ENCODE results near the gene SLC5A2.
"Not testable (repeated sequence)": the region's sequence is repeated elsewhere in the genome, so short reads cannot be mapped to it uniquely, and the experiment has no call there.

Gene SLC5A2

GRCh38 chr16:31476303-31477219 is 6.4 kb upstream of the SLC5A2 start:
- peak; percentile 59 to 85 (median 74) for DNase-seq

DNA sequence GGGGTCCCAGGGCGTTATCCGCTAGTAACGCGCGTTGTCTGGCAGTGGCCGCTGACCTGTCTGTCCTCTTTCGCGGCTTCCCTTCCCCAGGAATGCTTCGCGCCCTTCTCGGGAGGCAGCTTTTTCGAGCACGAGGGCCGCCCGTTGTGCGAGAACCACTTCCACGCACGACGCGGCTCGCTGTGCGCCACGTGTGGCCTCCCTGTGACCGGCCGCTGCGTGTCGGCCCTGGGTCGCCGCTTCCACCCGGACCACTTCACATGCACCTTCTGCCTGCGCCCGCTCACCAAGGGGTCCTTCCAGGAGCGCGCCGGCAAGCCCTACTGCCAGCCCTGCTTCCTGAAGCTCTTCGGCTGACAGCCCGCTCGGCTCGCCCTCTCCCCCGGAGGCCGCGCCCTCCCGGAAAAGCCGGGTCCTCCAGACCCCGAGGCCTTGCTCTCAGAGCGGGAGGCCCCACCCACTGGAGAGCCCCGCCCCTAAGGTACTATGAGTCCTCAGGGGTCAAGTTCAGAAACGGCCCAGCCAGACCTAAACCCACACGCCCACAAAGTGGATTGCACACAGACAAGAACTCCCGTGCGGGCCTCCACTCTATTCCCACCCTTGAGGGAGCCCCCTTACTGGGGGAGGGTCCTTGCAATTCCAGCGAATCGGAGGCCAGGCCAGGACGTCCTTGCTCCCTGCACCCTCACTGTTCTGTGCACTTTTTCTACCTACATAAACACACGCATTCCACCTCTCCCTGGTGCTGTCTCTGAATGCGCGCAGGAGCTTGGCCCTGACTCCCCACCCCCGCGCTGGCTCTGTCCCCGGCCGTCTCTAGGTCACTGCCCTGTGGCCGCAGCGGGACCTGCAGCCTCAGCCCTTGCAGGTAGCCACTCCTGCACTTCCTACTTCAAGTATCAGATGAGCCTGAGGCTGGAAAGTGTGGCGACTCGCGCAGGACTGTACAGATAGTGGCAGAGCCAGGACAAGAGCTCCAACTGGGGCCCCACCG is 5.4 kb upstream of the SLC5A2 start:
- DNase-seq = peak in 1 of 4 experiments; percentile 22

- no peak for DNase-seq
These were observed 4.0 kb upstream of the SLC5A2 start for GRCh38 chr16:31478956-31479355.

DNA sequence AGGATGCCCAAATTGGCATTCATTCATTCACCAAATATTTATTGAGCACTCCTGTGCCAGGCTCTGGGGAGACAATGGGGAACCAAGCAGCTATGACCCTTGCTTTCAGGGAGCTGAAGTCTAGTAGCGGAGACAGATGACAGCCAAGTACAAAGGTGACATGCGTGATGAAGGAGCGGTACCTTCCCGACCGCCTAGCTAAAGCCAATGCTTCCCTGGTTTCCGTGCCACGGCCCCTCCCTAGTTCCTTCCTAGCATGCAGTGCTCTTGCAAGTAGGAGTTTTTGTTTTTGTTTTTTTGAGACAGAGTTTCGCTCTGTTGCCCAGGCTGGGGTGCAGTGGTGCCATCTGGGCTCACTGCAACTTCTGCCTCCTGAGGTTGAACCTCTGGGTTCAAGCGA is 3.2 kb upstream of the SLC5A2 start:
- DNase-seq = no peak

DNA sequence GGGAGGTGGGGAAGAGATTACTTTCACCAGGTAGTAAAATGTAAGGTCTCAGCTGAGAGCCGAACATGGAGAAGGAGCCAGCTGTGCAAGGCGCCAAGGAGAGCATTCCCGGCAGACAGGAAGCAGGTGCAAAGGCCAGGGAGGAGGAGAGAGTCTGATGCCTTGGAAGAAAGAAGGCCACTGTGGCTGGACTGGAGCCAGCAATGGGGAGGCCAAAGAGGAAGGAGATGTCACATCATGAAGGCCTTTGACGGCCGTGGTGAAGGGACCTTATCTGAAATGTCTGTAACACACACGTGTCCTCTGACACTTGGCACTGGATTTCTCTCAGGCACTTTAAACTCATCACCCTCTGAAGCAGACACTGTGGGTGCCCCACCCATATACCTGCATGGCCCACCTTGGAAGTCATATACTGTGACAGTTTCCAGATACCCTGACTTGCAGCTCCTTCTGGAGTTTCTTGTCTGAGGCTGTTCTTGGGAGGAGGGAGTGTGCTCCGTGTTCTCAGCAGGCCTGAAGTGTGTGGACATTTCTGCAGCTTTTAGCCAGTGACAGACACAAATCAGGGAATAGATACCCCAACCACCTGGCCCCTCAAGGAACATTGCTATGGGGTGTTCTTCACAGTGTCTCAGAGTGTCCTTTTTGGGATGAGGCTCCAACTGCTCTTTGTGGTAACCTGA is 1.9 kb upstream of the SLC5A2 start:
- DNase-seq = peak; percentile 31 to 57 (median 52)

DNA sequence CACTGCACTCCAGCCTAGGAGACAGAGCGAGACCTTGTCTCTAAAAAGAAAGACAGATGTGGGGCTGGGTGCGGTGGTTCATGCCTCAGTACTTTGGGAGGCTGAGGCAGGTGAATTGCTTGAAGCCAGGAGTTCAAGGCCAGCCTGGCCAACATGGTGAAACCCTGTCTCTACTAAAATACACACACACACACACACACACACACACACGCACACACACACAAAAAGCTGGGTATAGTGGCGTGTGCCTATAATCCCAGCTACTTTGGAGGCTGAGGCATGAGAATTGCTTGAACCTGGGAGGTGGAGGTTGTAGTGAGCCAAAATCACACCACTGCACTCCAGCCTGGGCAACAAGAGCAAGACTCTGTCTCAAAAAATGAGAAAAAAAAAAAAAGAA is 1.1 kb downstream of the SLC5A2 start:
- DNase-seq = not testable (repeated sequence)

GRCh38 chr16:31484491-31485171 is 1.7 kb downstream of the SLC5A2 start:
- DNase-seq = peak in 1 of 4 experiments; percentile 29

DNA sequence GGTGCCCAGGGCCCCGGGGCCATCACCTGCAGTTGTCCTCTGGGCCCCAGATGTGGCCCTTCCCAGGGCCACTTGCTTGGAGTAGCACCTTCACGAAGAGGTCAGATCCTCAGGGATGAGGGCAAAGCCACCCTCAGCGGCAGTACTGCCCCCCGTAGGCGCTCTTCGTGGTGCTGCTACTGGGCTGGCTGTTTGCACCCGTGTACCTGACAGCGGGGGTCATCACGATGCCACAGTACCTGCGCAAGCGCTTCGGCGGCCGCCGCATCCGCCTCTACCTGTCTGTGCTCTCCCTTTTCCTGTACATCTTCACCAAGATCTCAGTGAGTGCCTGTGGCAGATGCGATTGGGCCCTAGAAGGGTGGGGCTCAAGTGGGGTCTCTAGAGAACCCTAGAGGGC is 2.6 kb downstream of the SLC5A2 start:
- DNase-seq = no peak

DNA sequence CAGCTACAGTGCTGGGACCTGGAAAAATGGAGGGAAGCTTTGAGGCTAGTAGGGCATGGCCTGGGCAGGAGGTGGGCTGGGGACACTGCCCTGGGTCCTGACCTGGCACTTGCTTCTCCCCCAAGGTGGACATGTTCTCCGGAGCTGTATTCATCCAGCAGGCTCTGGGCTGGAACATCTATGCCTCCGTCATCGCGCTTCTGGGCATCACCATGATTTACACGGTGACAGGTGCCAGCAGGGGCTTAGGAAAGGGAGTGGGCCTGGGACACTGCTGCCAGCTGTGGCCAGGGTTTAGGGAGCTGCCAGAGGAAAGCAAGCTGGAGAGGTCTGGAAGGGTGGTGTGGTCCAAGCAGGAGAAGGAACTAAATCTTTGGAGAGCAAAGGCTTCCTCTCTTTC is 3.1 kb downstream of the SLC5A2 start:
- no peak for DNase-seq

DNA sequence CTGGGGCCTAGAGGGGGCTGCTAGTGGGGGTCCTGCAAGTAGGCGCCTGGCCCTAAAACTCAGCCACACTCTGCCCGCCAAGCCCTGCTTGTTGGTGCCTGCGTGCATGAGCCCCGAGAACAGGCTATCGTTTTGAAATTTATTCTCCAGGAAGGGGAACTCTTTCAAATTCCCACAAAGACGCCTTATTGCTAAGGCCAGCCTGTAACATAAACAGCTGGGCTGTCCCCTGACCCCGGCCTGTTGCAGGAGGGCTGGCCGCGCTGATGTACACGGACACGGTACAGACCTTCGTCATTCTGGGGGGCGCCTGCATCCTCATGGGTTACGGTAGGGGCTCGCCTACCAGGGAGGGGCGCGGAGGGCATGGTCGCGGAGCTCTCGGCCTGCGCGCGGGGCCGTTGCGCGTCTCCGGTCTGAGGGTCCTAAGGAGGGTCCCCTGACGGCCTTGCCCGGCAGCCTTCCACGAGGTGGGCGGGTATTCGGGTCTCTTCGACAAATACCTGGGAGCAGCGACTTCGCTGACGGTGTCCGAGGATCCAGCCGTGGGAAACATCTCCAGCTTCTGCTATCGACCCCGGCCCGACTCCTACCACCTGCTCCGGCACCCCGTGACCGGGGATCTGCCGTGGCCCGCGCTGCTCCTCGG is 4.3 kb downstream of the SLC5A2 start:
- peak; percentile 17 to 57 (median 50) for DNase-seq

- DNase-seq = peak; percentile 28 to 60 (median 40)
These were observed 5.0 kb downstream of the SLC5A2 start for GRCh38 chr16:31487720-31488467.

DNA sequence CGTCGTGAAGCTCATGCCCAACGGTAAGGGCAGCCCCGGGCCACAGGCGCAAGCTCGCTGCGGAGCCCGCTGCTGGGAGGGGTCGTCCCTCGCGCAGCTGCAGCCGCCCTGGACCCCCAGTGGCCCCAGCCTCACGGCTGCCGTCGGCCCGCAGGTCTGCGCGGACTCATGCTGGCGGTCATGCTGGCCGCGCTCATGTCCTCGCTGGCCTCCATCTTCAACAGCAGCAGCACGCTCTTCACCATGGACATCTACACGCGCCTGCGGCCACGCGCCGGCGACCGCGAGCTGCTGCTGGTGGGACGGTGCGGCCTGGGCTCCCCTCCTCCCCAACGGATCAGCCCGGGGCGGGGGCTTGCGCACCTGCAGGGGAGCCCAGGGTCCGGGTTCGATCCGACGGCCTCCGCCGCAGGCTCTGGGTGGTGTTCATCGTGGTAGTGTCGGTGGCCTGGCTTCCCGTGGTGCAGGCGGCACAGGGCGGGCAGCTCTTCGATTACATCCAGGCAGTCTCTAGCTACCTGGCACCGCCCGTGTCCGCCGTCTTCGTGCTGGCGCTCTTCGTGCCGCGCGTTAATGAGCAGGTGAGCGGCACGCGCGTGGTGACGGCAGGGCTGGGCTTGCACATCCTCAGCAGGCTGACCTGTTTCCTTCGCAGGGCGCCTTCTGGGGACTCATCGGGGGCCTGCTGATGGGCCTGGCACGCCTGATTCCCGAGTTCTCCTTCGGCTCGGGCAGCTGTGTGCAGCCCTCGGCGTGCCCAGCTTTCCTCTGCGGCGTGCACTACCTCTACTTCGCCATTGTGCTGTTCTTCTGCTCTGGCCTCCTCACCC is 5.8 kb downstream of the SLC5A2 start:
- no peak for DNase-seq

GRCh38 chr16:31489298-31489564 is 6.3 kb downstream of the SLC5A2 start:
- DNase-seq = no peak

- no peak for DNase-seq
These were observed 7.0 kb downstream of the SLC5A2 start for GRCh38 chr16:31489616-31490584.

DNA sequence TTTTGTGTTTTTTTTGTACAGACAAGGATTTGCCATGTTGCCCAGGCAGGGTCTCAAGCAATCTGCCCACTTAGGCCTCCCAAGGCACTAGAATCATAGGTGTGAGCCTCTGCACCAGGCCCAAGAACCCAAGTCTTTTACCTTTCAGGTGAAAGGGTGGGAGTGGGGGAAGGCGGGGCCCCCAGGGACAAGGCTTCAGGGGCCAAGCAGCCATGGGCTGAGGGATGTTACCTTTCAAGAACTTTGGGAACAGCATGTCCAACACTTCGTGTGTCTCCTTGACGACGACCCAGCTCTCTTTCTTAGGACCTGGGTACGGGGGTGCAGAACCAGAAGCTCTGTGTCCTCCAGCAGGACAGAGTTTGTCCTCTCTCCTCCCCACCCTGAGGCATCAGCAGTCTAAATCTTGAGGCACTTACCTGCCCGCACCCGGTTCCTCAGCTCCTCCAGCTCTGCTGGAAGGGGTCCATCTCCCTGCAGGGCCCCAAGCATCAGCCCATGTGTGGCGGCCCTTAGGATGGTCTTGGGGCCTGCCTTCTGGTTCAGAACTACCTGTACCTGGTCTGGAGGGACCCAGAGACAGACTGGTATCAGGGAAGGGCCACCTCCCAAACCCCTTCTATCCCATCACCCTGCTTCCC is 9.0 kb downstream of the SLC5A2 start:
- DNase-seq = no peak

GRCh38 chr16:31493506-31494125 is 10.7 kb downstream of the SLC5A2 start:
- no peak for DNase-seq

DNA sequence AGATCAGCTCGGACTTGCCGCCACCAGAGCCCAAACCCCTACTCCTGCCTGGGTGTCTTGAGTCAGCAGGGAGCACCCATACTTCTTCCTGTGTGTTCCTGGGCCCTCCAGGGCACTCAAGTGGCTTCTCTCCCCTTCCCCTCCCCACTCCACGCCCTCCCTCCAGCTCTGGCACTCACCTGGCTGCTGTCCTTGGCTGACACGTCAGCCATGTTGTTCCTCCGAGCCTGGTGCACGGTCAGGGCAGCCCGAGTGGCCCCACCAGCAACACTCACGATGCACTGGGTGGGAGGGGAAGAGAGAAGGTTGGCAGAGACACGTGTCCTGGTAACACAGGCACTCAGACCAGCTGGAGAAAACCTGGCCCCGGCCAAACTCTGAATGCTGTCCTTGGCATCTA is 13.7 kb downstream of the SLC5A2 start:
- no peak for DNase-seq

GRCh38 chr16:31498493-31498892 is 15.6 kb downstream of the SLC5A2 start:
- no peak for DNase-seq
